HG03060 (cell line): ENCODE data around the gene RHD.
"Not testable (repeated sequence)": the region's sequence is repeated elsewhere in the genome, so short reads cannot be mapped to it uniquely, and the experiment has no call there.

Experiments used
- ATAC-seq: cut with Tn5 transposase; IDR thresholded peaks from one replicate; pipeline ENCODE4 v1.9.1; 2021; ENCODE audit warnings: low read depth, moderate number of reproducible peaks; ENCODE audit not compliant: unreplicated experiment

RHD gene

GRCh38 chr1:25255706-25256577, 16.4 kb upstream of the RHD start:
- no peak for ATAC-seq

GRCh38 chr1:25256578-25256965, 15.7 kb upstream of the RHD start:
- ATAC-seq: no peak

DNA sequence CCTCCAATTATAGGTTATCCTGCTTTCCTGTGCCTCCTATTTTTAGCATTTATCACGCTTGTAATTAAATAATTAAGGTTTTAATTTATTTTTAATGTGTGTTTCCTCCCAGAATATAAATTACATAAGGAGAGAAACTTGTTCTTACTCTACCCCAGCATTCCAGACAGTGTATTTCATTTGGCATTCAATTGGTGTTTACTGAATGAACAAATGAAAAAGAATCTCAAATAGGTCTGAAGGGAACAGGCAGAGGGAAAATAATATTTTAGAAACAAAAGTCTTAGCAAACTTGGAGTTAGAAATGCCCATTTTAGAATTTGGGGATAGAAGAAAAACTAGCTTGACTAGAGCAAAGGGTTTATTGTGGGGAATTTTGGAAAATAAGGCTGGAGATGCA, 15.1 kb upstream of the RHD start:
- no peak for ATAC-seq

DNA sequence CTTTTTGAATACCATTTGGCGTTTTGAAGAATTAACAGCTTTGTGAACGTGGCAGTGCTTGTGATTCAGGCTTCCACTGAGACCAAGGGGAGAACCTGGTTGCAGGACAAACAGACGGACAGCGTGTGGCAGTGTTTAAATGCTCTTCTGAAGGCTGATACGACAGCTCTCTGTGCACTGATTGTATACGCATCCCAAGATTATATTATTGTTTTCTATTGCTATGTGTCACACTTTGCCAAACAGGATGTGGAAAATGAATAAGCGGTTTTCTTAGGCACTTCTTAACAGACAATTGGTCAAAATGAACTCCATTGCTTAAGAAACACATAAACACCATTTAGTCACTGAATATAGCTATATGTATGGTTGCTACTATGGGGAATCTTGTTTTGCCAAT, 12.5 kb upstream of the RHD start:
- not testable (repeated sequence) for ATAC-seq

DNA sequence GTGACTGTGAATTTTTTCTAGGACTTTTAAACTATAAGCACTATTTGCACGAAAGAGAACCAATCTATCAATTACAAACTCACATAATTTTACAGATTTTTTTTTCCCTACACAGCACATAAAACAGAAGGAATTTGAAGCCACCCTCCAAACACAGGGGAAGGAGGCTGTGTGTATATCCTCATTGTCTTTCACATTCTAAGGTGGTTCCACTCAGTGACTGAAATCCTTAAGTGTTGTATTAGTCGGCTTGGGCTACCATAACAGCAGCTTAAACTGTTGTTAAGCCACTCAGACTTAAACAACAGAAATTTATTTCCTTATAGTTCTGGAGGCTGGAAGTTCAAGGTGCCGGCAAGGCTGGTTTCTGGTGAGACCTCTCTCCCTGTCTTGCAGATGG, 12.0 kb upstream of the RHD start:
- not testable (repeated sequence) for ATAC-seq

- ATAC-seq: peak; percentile 3
These were observed 5.6 kb upstream of the RHD start for GRCh38 chr1:25266554-25267287.

- ATAC-seq: peak; percentile 67
These were observed 4.8 kb upstream of the RHD start for GRCh38 chr1:25267288-25268142.

GRCh38 chr1:25268143-25268760, 4.1 kb upstream of the RHD start:
- ATAC-seq: not testable (repeated sequence)

DNA sequence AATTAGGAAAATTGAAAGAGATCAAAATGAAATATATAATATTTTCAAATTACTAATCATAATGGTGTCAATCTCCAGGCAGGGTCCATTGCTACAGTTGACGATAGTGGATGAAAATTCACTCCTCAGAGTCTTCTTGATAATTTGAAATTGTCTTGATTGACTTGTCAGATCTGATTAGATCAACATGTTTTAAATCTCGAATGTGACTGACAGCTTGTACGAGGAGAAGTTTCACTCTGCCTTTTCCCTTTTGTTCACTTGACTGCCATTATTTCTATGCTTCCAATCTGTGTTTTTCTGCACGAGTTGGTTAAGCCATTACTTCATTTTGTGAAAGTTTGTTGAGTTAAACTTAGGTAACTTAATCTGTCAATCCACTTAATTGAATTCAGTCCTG, 3.3 kb downstream of the RHD start:
- not testable (repeated sequence) for ATAC-seq

DNA sequence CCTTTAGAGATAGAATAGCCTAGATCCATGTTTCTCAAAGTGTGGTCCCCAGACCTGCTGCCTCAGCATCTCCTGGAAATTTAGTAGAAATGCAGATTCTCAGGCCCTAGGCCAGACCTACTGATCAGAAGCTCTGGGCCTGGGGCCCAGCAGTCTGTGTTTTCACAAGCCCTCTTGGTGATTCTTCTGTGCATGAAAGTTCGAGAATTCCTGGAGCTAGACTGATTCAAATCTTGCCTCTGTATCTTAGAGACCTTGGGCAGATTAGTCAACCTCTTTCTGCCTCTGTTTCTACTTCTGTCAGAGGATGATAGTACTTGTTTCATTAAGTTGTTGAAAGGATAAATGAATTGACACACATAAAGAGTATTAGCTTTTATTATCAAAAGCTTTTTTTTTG, 5.0 kb downstream of the RHD start:
- ATAC-seq: not testable (repeated sequence)

- not testable (repeated sequence) for ATAC-seq
These were observed 6.0 kb downstream of the RHD start for GRCh38 chr1:25278358-25278757.

GRCh38 chr1:25278790-25279189, 6.5 kb downstream of the RHD start:
- ATAC-seq: not testable (repeated sequence)

GRCh38 chr1:25279693-25280111, 7.4 kb downstream of the RHD start:
- ATAC-seq: not testable (repeated sequence)

GRCh38 chr1:25285862-25286261, 13.6 kb downstream of the RHD start:
- ATAC-seq: not testable (repeated sequence)

DNA sequence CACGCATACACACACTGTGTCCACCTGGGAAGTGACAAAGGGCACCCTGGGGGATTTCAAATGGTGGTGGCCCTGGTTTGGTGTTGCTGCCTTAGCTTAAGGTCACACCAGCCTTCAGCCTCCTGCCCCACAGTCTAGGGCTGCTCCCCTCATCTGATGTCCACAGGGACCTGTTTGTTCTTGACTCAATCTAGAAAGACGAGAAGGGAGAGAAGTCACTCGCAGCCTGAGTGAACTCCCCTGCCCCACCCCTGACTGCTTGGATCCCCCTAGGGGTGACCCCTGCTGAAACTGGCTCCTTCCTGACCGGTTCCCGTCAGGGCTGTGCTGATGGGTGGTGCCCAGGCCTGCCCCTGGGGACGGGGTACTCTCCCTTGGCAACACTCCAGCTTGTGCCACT, 14.9 kb downstream of the RHD start:
- not testable (repeated sequence) for ATAC-seq

GRCh38 chr1:25288573-25289101, 16.3 kb downstream of the RHD start:
- not testable (repeated sequence) for ATAC-seq

- ATAC-seq: not testable (repeated sequence)
These were observed 17.7 kb downstream of the RHD start for GRCh38 chr1:25290043-25290442.

DNA sequence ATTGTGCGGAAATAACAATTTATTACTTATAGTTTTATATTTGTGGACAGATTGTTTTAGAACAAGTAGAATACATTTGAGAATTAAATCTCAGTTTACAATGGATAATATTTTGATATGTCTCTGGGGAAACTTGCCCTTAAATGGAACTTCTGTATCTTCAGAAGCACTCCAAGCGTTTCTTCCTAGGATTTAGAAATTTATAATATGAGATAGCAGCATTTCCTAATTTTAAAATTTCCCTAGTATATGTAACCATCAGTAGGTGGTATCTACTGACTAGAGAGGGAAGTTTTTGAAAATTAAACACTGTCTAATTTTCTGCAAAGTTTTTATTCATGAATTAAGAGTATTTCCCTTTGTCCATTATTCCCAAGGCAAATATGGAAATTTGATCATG, 21.1 kb downstream of the RHD start:
- ATAC-seq: not testable (repeated sequence)

- ATAC-seq: not testable (repeated sequence)
These were observed 22.8 kb downstream of the RHD start for GRCh38 chr1:25294889-25295826.
